CD4-positive, alpha-beta T cell treated with Interleukin-15 for 1 hour (primary cell): ENCODE results near the gene WDR27.
"Not testable (repeated sequence)": the region's sequence is repeated elsewhere in the genome, so short reads cannot be mapped to it uniquely, and the experiment has no call there.

Source experiments
- DNase-seq: peaks from one replicate; pipeline ENCODE4 v3.0.0-alpha.2; 2020

WDR27 gene

GRCh38 chr6:169659820-169660610 lies 41.8 kb downstream of the WDR27 start:
- DNase-seq = no peak

- no peak for DNase-seq
Observed at GRCh38 chr6:169657284-169657610, 44.6 kb downstream of the WDR27 start.

- no peak for DNase-seq
Observed at GRCh38 chr6:169656546-169657283, 45.1 kb downstream of the WDR27 start.

- DNase-seq = peak; percentile 74
Observed at GRCh38 chr6:169654598-169655391, 47.0 kb downstream of the WDR27 start.

- DNase-seq = no peak
Observed at GRCh38 chr6:169653691-169654090, 48.1 kb downstream of the WDR27 start.

- DNase-seq = no peak
Observed at GRCh38 chr6:169652896-169653295, 48.9 kb downstream of the WDR27 start.

- no peak for DNase-seq
Observed at GRCh38 chr6:169651498-169651897, 50.3 kb downstream of the WDR27 start.

- DNase-seq = no peak
Observed at GRCh38 chr6:169650959-169651292, 50.9 kb downstream of the WDR27 start.

GRCh38 chr6:169650241-169650958 lies 51.4 kb downstream of the WDR27 start:
- no peak for DNase-seq

- no peak for DNase-seq
Observed at GRCh38 chr6:169648617-169649016, 53.2 kb downstream of the WDR27 start.

- DNase-seq = no peak
Observed at GRCh38 chr6:169648092-169648491, 53.7 kb downstream of the WDR27 start.

- DNase-seq = no peak
Observed at GRCh38 chr6:169647637-169648036, 54.2 kb downstream of the WDR27 start.

GRCh38 chr6:169646906-169647567 lies 54.8 kb downstream of the WDR27 start:
- DNase-seq = no peak

GRCh38 chr6:169645459-169645858 lies 56.4 kb downstream of the WDR27 start:
- not testable (repeated sequence) for DNase-seq

- DNase-seq = no peak
Observed at GRCh38 chr6:169643521-169643920, 58.3 kb downstream of the WDR27 start.

GRCh38 chr6:169642455-169642854 lies 59.4 kb downstream of the WDR27 start:
- no peak for DNase-seq

- DNase-seq = no peak
Observed at GRCh38 chr6:169641461-169642085, 60.3 kb downstream of the WDR27 start.

- no peak for DNase-seq
Observed at GRCh38 chr6:169640983-169641382, 60.8 kb downstream of the WDR27 start.

GRCh38 chr6:169640351-169640852 lies 61.4 kb downstream of the WDR27 start:
- no peak for DNase-seq

GRCh38 chr6:169639653-169640278 lies 62.1 kb downstream of the WDR27 start:
- no peak for DNase-seq

GRCh38 chr6:169638915-169639314 lies 62.9 kb downstream of the WDR27 start:
- DNase-seq = no peak
